ENCODE data around the gene UBE2Z. TPM values are rescaled to one million over a fixed set of nuclear protein-coding genes. Genes with fewer than 3 reads are reported as not detected.

Gene UBE2Z
- total and polyA plus RNA-seq, 2 donors (not counting 3 experiments of a cell fraction or from before 2014, with no cell fraction given) = 104 to 117 TPM

- peak overlapping the region; percentile 72 for H2AFZ ChIP-seq (ENCODE audit: low read depth, low read length)
- H3K4me1 ChIP-seq (ENCODE audit: control insufficient read depth, extremely low read depth, insufficient read depth, low read length) = peaks cover 15% of the 10 kb centered on the region
- H3K9me3 ChIP-seq (replicated peaks; ENCODE audit: control insufficient read depth, insufficient read depth, low read length) = no peaks in the 10 kb centered on the region
- H3K4me2 ChIP-seq (ENCODE audit: insufficient read depth, low read length) = peak overlapping the region; percentile 70
- peak overlapping the region; percentile 41 for H3K9ac ChIP-seq (replicated peaks; ENCODE audit: extremely low read depth, insufficient read depth, low read length)
- no peaks in the 10 kb centered on the region for H3K79me2 ChIP-seq (ENCODE audit: control insufficient read depth, insufficient read depth, low read length)
- dilution Hi-C loops (cut with MboI; ENCODE audit: extremely low pct_ligation_motif_present, low sequenced_read_pairs) = no loop called here
- H3K27ac ChIP-seq (ENCODE audit: insufficient read depth, low read depth, low read length) = peak overlapping the region; percentile 81
- TF ChIP-seq, protein P1, sequence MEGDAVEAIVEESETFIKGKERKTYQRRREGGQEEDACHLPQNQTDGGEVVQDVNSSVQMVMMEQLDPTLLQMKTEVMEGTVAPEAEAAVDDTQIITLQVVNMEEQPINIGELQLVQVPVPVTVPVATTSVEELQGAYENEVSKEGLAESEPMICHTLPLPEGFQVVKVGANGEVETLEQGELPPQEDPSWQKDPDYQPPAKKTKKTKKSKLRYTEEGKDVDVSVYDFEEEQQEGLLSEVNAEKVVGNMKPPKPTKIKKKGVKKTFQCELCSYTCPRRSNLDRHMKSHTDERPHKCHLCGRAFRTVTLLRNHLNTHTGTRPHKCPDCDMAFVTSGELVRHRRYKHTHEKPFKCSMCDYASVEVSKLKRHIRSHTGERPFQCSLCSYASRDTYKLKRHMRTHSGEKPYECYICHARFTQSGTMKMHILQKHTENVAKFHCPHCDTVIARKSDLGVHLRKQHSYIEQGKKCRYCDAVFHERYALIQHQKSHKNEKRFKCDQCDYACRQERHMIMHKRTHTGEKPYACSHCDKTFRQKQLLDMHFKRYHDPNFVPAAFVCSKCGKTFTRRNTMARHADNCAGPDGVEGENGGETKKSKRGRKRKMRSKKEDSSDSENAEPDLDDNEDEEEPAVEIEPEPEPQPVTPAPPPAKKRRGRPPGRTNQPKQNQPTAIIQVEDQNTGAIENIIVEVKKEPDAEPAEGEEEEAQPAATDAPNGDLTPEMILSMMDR (IDR thresholded peaks at IDR 0.05; ENCODE audit: extremely low read depth in 1 of 2, insufficient read depth in 1 of 2, low read depth in 1 of 2, low read length in 2 of 2) = no peak
- no peak for DNase-seq (ENCODE audit: low read depth, low spot score)
- ChIA-PET POLR2A (interaction anchor here (0.7 to 1.4 kb wide), 2 partner anchors 28 to 57 kb away, joined by 3 to 4 read pairs; partner anchors contain the start of gene SNF8), CTCF (interaction anchor here (0.6 to 4.5 kb wide), 8 partner anchors 11 to 63 kb away, joined by 3 to 26 read pairs (median 4); no protein-coding TSS in a partner anchor)
- no peaks in the 10 kb centered on the region for H3K36me3 ChIP-seq (ENCODE audit: control insufficient read depth in 2 of 2, extremely low read depth in 1 of 2, insufficient read depth in 2 of 2, low read length in 2 of 2)
- intact Hi-C loops (cut with micrococcal nuclease) = loop anchor here (1.0 to 2.0 kb wide), 2 partner anchors 22 to 80 kb away; partner anchors contain the start of gene ATP5MC1
- FAIRE-seq = no peak
- no peaks in the 10 kb centered on the region for H4K20me1 ChIP-seq (replicated peaks; ENCODE audit: control insufficient read depth, extremely low read depth, insufficient read depth, low read length)
- peaks cover 2% of the 10 kb centered on the region in 2 experiments for H3K27me3 ChIP-seq (ENCODE audit: control insufficient read depth in 2 of 2, insufficient read depth in 2 of 2, low read length in 2 of 2)
- H3K9me1 ChIP-seq (replicated peaks; ENCODE audit: control insufficient read depth, extremely low read depth, insufficient read depth, low read length) = no peaks in the 10 kb centered on the region
- BruUV-seq (replicated peaks) = TSS peak; percentile 27
- H3K4me3 ChIP-seq (replicated peaks in 1 of 3; ENCODE audit: insufficient read depth in 1 of 3, low read depth in 1 of 3, low read length in 3 of 3) = no peak overlapping the region
These were observed 64.5 kb downstream of the UBE2Z start for GRCh38 chr17:48972749-48973097.

GRCh38 chr17:48973806-48974205 lies 65.6 kb downstream of the UBE2Z start:
- Histone ChIP-seq H3K27me3 (ENCODE audit: control insufficient read depth in 2 of 2, insufficient read depth in 2 of 2, low read length in 2 of 2) (peaks cover 2% of the 10 kb centered on the region in 2 experiments), H2AFZ (ENCODE audit: low read depth, low read length) (no peak overlapping the region), H3K9me1 (replicated peaks; ENCODE audit: control insufficient read depth, extremely low read depth, insufficient read depth, low read length) (no peaks in the 10 kb centered on the region), H3K4me1 (ENCODE audit: control insufficient read depth, extremely low read depth, insufficient read depth, low read length) (peaks cover 15% of the 10 kb centered on the region), H3K4me3 (replicated peaks in 1 of 3; ENCODE audit: insufficient read depth in 1 of 3, low read depth in 1 of 3, low read length in 3 of 3) (no peak overlapping the region), H3K9ac (replicated peaks; ENCODE audit: extremely low read depth, insufficient read depth, low read length) (no peak overlapping the region), H3K4me2 (ENCODE audit: insufficient read depth, low read length) (no peak overlapping the region), H3K36me3 (ENCODE audit: control insufficient read depth in 2 of 2, extremely low read depth in 1 of 2, insufficient read depth in 2 of 2, low read length in 2 of 2) (no peaks in the 10 kb centered on the region), H3K27ac (ENCODE audit: insufficient read depth, low read depth, low read length) (no peak overlapping the region), H3K9me3 (replicated peaks; ENCODE audit: control insufficient read depth, insufficient read depth, low read length) (no peaks in the 10 kb centered on the region), H3K79me2 (ENCODE audit: control insufficient read depth, insufficient read depth, low read length) (no peaks in the 10 kb centered on the region), H4K20me1 (replicated peaks; ENCODE audit: control insufficient read depth, extremely low read depth, insufficient read depth, low read length) (no peaks in the 10 kb centered on the region)
- TF ChIP-seq MYC (IDR thresholded peaks at IDR 0.05; ENCODE audit: low read depth, low read length) = no peak
- TF ChIP-seq, protein P2, sequence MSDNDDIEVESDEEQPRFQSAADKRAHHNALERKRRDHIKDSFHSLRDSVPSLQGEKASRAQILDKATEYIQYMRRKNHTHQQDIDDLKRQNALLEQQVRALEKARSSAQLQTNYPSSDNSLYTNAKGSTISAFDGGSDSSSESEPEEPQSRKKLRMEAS (IDR thresholded peaks at IDR 0.05; ENCODE audit: insufficient read depth, insufficient read length) = no peak
- no peak for TF ChIP-seq FOS (IDR thresholded peaks at IDR 0.05; ENCODE audit: borderline replicate concordance, insufficient read depth, low read length)
- no peak for TF ChIP-seq JUN (IDR thresholded peaks at IDR 0.05; ENCODE audit: borderline replicate concordance, insufficient read depth, insufficient read length, low read depth)
- TF ChIP-seq GATA2 (IDR thresholded peaks at IDR 0.05; ENCODE audit: insufficient read depth, insufficient read length, low read depth, low read length) = no peak
- no peak for TF ChIP-seq EZH2 (IDR thresholded peaks at IDR 0.05; ENCODE audit: borderline replicate concordance, low read depth, low read length, severe bottlenecking)
- no peak for TF ChIP-seq POLR2AphosphoS5 (IDR thresholded peaks at IDR 0.05; ENCODE audit: insufficient read depth, low read depth, low read length)
- TF ChIP-seq, protein P1 (IDR thresholded peaks at IDR 0.05; ENCODE audit: extremely low read depth in 1 of 2, insufficient read depth in 1 of 2, low read depth in 1 of 2, low read length in 2 of 2) = no peak
- TF ChIP-seq POLR2A (IDR thresholded peaks at IDR 0.05; ENCODE audit: low read depth, low read length) = no peak
- CTCF ChIA-PET = interaction anchor here (0.7 to 4.5 kb wide), 4 partner anchors 11 to 59 kb away, joined by 3 to 26 read pairs (median 8); no protein-coding TSS in a partner anchor
- intact Hi-C loops (cut with micrococcal nuclease) (loop anchor here (2.0 kb wide), 1 partner anchor 21 kb away; no protein-coding TSS in a partner anchor), dilution Hi-C loops (cut with MboI; ENCODE audit: extremely low pct_ligation_motif_present, low sequenced_read_pairs) (no loop called here)
- DNase-seq (ENCODE audit: low read depth, low spot score) (no peak), FAIRE-seq (no peak)
- POLR2A ChIA-PET = no interaction called here
- no TSS peak for BruUV-seq (replicated peaks)

All from endothelial cell of umbilical vein (primary cell).